GM21576 (cell line): Measurements from ENCODE around the gene ATAD1.
"Not testable (repeated sequence)": the region's sequence is repeated elsewhere in the genome, so short reads cannot be mapped to it uniquely, and the experiment has no call there.

ENCODE experiments used
- ATAC-seq: cut with Tn5 transposase; IDR thresholded peaks from one replicate; pipeline ENCODE4 v1.9.1; 2021; ENCODE audit warnings: mild to moderate bottlenecking, moderate library complexity; ENCODE audit not compliant: unreplicated experiment

The ATAD1 gene

DNA sequence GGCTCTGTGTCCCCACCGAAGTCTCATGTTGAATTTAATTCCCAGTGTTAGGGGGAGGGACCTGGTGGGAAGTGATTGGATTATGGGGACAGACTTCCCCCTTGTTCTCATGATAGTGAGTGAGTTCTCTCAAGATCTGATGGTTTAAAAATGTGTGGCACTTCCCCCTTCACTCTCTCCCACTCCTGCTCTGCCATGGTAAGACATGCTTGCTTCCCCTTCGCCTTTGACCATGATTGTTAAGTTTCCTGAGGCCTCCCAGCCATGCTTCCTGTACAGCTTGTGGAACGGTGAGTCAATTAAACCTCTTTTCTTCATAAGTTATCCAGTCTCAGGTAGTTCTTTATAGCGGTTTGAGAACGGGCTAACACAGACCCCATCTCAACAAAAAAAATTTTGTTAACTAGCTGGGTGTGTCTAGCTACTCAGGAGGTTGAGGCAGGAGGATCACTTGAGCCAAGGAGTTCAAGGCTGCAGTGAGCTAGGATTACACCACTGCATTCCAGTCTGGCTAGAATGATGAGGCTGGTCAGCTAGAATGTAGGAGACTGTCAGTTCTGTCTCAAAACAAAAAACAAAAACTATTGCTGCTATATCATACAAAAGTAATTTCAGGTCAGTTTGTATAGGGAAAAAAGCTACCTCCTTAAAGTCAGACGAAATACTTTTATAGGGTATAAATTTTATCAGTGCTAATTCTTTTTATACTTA lies 57.7 kb downstream of the ATAD1 start:
- no peak for ATAC-seq

DNA sequence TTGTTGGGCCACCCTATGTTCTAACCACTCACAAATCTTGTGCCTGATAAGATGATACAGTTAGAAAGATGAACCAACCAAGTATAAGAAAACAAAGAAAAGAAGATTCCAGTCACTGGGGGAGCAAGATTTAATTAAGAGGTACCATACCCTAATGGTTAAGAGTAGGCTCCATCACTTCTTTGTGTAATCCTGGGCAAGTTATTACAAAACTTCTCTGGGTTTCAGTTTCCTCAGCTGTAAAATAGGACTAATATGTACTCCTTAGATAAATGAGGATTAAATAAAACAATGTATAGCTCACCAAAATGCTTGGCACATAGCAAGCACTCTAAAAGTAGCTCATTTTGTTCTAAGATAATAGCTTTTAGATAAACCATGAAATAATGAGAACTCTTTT lies 58.5 kb downstream of the ATAD1 start:
- ATAC-seq = no peak

DNA sequence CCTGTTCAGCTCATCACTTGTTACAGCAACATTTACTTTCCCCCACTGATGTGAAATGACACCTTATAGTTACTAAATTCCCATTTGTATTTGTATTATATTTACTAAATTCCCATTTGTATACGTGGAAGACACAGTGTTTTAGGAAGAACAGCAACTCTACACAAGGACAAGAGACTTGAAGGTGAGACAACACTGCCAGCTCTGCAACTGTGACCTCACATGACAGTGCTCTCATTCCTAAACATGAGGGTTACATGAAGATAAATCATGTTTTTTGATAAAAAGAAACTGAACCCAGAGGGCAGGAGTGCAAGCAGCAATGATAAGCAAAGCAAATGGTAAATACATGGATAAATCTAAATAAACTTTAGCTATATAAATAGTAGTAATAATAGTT lies 60.3 kb downstream of the ATAD1 start:
- ATAC-seq = no peak

GRCh38 chr10:87753995-87754866 lies 63.8 kb downstream of the ATAD1 start:
- ATAC-seq = no peak

DNA sequence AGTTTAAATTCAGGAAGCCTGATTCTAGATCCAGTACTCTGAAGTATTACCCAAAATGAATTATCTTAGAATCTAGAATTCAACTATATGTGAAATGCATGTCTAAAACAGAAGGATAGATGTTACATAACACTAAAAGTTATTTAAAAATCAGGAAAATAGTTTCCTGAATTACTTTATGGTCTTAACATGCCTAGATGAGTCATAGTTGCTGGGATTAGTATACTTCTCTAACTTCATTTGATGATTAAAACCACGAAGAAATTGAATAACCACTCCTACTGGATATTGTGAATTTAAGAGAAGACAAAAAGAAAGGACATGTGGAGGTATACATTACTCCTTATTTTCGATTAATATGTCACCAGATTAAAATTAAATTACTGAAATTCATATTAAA lies 65.5 kb downstream of the ATAD1 start:
- no peak for ATAC-seq

DNA sequence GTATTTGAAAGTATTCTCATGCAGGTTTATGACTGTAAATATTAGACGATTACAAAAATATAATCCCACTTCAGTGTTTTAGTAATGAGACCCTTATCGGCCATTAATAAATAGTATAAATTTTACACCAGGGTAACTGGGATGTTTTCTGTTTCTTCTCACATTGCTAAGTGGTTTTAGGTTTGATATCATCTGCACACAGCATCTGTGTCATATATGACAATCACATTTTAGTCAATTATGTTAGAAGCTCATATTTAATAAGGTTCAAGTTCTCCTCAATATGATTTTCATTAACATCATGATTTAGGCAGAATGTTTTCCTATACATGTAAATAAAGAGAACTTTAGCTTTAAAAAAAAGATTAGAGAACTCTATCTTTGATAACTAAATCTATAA lies 66.8 kb downstream of the ATAD1 start:
- no peak for ATAC-seq

GRCh38 chr10:87750817-87751216 lies 67.2 kb downstream of the ATAD1 start:
- ATAC-seq = no peak

DNA sequence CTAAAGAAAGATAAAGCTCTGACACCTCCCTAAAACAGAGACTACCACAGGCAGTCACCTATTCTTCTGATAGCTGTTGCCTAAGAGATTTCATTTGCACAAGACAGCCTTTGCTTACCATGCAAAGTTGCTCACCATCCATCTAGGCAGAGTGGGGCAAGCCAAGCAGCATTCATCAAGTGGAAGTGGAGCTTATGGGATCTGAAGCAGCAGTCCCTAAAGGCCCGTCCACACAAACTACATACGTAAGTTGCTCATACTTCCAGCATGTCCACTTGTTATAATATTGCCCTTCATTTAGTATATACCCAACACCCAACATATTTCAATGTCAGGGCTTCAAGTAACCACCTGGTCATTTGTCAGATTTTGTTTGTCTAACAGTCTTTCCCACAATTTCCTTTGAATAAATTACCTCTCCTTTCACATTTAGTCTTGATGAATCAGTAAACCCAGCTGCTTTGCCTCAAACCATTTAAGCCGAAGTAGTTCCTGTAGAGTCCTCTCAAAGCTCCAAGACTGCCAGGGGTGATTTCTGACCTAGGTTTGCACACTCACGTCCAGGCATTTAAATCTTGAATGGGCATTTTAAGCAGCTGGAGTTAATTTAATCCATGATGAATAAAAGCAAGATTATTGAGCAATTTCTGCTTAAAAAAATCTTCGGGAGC lies 67.9 kb downstream of the ATAD1 start:
- no peak for ATAC-seq

- not testable (repeated sequence) for ATAC-seq
Measured at GRCh38 chr10:87748244-87748643, 69.8 kb downstream of the ATAD1 start.

DNA sequence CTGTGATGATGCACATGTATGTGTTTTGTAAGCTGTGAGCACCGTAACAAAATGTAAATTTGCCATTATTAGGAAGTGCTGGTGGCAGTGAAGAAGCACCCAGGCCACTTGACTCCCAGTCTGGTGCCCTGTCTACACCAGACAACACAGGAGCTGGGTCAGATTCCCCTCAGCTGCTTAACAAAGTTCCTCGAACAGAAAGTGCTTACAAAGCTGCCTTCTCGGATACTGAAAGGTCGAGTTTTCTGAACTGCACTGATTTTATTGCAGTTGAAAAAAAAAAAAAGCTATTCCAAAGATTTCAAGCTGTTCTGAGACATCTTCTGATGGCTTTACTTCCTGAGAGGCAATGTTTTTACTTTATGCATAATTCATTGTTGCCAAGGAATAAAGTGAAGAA lies 71.1 kb downstream of the ATAD1 start:
- ATAC-seq = no peak

GRCh38 chr10:87744606-87745005 lies 73.4 kb downstream of the ATAD1 start:
- no peak for ATAC-seq

- ATAC-seq = not testable (repeated sequence)
Measured at GRCh38 chr10:87742992-87743610, 74.9 kb downstream of the ATAD1 start.

DNA sequence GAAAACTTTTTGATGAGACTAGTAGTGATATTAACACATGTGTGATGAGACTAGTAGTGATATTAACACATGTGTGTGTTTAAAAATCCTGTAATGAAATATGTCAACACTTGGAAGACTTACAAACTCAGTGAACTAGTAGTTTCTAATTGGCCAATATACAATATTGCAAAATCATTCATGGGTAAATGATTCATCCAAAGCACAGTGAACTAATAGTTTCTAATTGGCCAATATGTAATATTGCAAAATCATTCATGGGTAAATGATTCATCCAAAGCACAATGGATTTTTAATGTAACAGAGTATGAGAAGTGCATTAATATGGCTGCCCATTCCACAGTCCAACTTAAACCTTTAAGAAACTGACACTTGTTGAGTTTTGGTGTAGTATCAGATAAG lies 77.8 kb downstream of the ATAD1 start:
- ATAC-seq = no peak

GRCh38 chr10:87739703-87740102 lies 78.3 kb downstream of the ATAD1 start:
- no peak for ATAC-seq

DNA sequence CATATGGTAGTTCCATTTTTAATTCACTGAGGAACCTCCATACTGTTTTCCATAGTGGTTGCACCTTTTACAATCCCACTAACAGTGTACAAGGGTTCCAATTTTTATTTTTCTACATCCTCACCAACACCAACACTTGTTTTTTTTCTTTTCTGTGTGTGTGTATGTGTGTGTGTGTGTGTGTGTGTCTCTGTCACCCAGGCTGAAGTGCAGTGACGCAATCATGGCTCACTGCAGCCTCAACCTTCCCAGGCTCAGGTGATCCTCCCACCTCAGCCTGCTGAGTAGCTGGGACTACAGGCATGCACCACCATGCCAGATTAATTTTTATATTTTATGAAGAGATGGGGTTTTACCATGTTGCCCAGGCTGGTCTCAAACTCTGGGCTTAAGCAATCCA lies 79.8 kb downstream of the ATAD1 start:
- not testable (repeated sequence) for ATAC-seq

GRCh38 chr10:87734987-87735827 lies 82.8 kb downstream of the ATAD1 start:
- ATAC-seq = no peak

- no peak for ATAC-seq
Measured at GRCh38 chr10:87733081-87733480, 84.9 kb downstream of the ATAD1 start.

GRCh38 chr10:87729940-87730339 lies 88.1 kb downstream of the ATAD1 start:
- ATAC-seq = no peak

GRCh38 chr10:87724789-87725188 lies 93.2 kb downstream of the ATAD1 start:
- no peak for ATAC-seq

GRCh38 chr10:87723500-87723899 lies 94.5 kb downstream of the ATAD1 start:
- ATAC-seq = no peak
